Measurements from ENCODE around the gene CISD3.

DNA sequence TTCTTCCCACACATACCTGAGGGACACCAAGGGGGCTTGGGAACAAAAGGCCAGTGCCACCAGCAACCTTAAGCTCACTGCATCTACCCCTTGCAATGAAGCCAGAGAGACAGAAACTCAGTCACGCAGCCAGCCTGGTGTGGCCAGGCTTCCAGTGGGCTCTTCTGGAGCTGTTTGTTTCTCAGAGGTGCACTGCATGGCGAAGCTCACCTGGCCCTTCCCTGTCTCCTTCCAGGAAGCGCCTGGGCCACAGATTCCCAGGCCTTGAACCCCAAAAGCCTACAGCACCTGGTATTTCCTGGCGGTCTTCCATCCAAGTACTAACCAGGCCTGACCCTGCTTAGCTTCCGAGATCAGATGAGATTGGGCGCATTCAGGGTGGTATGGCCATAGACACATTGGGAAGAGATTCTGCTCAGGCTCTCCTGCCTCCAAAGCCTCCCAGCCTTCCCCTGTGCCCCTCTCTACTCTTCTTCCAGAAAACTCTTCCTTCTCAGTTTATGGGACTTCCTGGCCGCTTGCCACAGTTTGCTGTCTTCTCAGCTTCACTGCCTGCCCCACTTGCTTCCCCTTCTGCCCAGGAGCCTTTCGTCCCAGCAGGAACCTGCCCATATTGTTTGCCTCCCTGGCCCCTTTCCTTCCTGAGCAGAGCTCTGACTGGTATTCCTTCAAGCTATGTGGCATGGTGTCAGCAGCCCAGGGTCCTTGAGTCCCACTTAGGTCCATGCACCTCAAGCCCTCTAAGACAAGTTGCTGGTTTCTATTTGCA lies 1.6 kb downstream of the CISD3 start:
- TF ChIP-seq CTCF (tag by site-specific recombination; IDR thresholded peaks at IDR 0.05) (no peak), ZNF623 (tag by site-specific recombination; IDR thresholded peaks at IDR 0.05) (no peak), ZBTB48 (tag by site-specific recombination; IDR thresholded peaks at IDR 0.05) (no peak), OSR2 (tag by site-specific recombination; IDR thresholded peaks at IDR 0.05) (peak; percentile 50; the same call in 1 of the 2 replicates), PRDM1 (tag by site-specific recombination; IDR thresholded peaks at IDR 0.05) (no peak), ZNF138 (tag by site-specific recombination; IDR thresholded peaks at IDR 0.05; ENCODE audit: borderline replicate concordance) (no peak), ZNF660 (tag by site-specific recombination; IDR thresholded peaks at IDR 0.05) (no peak), ZNF433 (tag by site-specific recombination; IDR thresholded peaks at IDR 0.05; ENCODE audit: low read depth) (no peak), ZNF423 (tag by site-specific recombination; IDR thresholded peaks at IDR 0.05) (no peak), ZFP37 (tag by site-specific recombination; IDR thresholded peaks at IDR 0.05) (no peak), ZNF350 (tag by site-specific recombination; IDR thresholded peaks at IDR 0.05) (no peak), REST (tag by site-specific recombination; IDR thresholded peaks at IDR 0.05) (no peak), YY1 (tag by site-specific recombination; IDR thresholded peaks at IDR 0.05) (no peak)
- TF ChIP-seq, protein P1, sequence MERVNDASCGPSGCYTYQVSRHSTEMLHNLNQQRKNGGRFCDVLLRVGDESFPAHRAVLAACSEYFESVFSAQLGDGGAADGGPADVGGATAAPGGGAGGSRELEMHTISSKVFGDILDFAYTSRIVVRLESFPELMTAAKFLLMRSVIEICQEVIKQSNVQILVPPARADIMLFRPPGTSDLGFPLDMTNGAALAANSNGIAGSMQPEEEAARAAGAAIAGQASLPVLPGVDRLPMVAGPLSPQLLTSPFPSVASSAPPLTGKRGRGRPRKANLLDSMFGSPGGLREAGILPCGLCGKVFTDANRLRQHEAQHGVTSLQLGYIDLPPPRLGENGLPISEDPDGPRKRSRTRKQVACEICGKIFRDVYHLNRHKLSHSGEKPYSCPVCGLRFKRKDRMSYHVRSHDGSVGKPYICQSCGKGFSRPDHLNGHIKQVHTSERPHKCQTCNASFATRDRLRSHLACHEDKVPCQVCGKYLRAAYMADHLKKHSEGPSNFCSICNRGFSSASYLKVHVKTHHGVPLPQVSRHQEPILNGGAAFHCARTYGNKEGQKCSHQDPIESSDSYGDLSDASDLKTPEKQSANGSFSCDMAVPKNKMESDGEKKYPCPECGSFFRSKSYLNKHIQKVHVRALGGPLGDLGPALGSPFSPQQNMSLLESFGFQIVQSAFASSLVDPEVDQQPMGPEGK (tag by site-specific recombination; IDR thresholded peaks at IDR 0.05) = no peak

All from HEK293 (cell line).